ENCODE results near the gene PLLP. TPM values are rescaled to one million over a fixed set of nuclear protein-coding genes. Genes with fewer than 3 reads are reported as not detected.

PLLP gene
- polyA plus RNA-seq, 4 donors: 2.0 to 31.9 (median 17.8) TPM

DNA sequence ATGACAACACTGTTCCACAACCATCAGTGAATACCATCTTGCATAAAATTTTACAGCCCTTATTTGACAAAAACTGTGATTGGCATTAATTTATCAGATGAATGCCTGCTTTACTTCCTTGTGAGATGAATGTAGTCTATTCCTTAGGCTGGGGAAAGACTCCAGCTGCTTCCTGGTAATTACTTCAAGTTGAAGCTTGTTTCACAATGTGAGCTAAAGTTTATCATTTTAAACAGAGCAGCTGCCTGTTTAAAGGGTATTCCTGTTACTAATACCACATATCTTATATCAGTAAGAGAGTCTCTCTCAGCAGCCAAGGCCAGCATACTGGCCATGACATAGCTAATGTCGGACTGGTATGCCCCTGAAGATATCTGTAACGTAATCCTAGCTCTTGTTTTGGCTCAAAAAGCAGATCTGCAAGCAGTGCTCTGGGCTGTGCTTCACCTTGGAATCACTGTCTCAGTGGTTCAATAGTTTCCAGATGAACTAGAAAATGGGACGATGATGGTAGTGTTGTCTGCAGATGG lies 52.6 kb downstream of the PLLP start:
- no peak for DNase-seq (ENCODE audit: low read depth in 4 of 4, low spot score in 3 of 4)

- no peak for DNase-seq (ENCODE audit: low read depth in 4 of 4, low spot score in 3 of 4)
Measured at GRCh38 chr16:57229079-57229478, 55.4 kb downstream of the PLLP start.

DNA sequence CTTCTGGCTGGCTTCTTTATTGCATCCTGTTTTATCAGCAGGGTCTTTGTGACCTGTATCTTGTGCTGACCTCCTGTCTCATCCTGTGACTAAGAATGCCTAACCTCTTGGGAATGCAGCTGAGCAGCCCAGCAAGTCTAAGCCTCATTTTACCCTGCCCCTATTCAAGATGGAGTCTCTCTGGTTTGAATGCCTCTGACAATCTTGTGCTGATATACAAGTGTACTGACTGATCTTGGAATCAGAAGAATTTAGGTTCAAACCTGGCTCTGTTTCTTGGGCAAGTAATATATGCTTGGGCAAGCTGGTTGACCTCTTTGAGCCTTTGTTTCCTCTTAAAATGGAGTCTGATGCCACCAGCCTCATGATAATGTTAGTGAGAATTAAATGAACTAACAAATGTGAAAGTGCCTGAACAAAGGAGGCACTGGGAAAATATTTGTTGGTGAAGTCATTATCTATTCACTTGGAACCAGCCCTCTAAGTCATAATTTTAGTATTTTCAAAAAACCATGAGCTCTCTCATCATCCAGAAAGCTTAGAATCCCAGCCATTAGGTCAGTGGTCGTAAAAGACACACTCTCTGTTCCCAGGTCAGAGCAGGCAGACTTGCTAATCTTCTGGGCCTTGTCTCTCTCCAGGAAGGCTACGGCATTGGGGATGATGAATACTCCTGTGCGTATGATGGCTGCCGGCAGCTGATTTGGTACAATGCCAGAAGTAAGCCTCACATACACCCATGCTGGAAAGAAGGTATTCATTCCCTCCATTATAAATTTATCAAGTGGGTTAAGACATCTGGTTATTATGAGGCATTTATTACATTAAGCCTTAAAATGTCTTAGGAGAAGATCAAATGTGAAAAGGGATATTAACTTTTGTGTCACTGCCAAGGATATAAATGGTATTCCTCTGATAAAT lies 57.5 kb downstream of the PLLP start:
- no peak for DNase-seq (ENCODE audit: low read depth in 4 of 4, low spot score in 3 of 4)

GRCh38 chr16:57225978-57226377 lies 58.5 kb downstream of the PLLP start:
- DNase-seq (ENCODE audit: low read depth in 4 of 4, low spot score in 3 of 4): no peak

DNA sequence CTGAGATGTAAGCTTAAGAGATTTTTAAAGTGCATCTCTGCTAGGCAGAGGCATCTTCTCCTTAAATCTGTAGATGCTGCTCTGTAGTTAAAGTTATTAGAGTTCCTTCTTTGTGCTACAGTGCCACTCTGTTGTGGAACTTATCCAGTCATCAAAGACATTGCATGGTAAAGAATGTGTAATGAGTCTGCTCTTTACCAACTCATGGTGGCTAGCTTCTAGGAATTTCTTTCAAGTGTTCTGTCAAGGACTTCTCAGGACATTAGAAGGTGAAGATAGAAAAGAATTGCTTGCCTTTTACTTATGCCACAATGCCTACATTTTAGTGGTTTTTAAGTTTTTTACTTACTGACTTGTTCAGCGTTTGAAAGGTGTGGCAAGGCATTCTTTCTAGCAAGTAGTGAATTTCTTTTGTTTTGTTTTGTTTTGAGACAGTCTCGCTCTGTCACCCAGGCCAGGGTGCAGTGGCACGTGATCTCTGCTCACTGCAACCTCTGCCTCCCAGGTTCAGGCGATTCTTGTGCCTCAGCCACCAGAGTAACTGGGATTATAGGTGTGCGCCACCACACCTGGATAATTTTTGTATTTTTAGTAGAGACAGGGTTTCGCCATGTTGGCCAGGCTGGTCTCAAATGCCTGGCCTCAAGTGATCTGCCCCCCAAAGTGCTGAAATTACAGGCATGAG lies 59.7 kb downstream of the PLLP start:
- DNase-seq (ENCODE audit: low read depth in 4 of 4, low spot score in 3 of 4): no peak

DNA sequence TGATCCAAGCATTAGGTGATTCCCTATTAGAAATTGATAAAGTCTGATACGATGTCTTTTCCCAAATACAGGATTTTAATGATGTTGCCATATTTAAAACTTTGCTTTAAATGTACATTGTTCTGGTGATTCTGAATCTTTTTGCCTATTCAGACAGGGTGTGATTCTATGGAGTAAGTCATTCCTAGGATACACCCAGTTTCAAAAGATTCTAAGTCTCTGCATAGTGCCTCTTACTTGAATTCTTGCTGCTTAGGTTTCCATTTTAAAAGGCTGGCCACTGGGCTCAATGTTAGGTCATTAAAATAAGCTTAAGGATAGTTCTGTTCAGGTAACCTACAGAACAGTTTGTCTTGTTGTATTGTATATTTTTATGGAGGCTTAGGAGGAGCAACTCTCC lies 61.4 kb downstream of the PLLP start:
- no peak for DNase-seq (ENCODE audit: low read depth in 4 of 4, low spot score in 3 of 4)

- DNase-seq (ENCODE audit: low read depth in 4 of 4, low spot score in 3 of 4): no peak
Measured at GRCh38 chr16:57216968-57217367, 67.5 kb downstream of the PLLP start.

GRCh38 chr16:57213462-57213861 lies 71.0 kb downstream of the PLLP start:
- no peak for DNase-seq (ENCODE audit: low read depth in 4 of 4, low spot score in 3 of 4)

GRCh38 chr16:57209780-57210179 lies 74.7 kb downstream of the PLLP start:
- DNase-seq (ENCODE audit: low read depth in 4 of 4, low spot score in 3 of 4): no peak

DNA sequence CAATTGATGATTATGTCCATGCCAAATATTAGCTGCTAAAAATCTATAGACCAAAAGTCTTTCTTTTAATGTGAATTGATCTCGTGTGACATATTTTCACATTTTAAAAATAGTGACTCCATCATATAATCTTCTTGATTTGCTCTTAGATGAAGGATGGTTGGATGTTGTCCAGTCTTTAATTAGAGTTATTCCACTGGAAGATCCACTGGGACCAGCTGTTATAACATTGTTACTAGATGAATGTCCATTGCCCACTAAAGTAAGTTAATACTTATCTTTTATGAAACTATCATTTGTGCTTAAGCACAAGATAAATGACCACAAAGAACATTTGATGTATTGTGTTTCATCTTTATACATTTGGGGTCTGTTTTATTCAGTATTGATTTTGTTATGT lies 75.5 kb downstream of the PLLP start:
- no peak for DNase-seq (ENCODE audit: low read depth in 4 of 4, low spot score in 3 of 4)

Other genes starting within 250 kb of the PLLP start
- 10 to 100 TPM; 33.2 to 50.3 (median 38.2) TPM for gene CPNE2, start 192.1 kb downstream of the PLLP start, polyA plus RNA-seq (ENCODE audit: insufficient read length in 4 of 4)
- 100 to 1,000 TPM in 3 of 4 donors, 10 to 100 TPM in 1; 78.3 to 124 (median 120) TPM for gene PSME3IP1, start 98.6 kb downstream of the PLLP start, polyA plus RNA-seq (ENCODE audit: insufficient read length in 4 of 4)
- gene RSPRY1, start 98.3 kb downstream of the PLLP start, polyA plus RNA-seq (ENCODE audit: insufficient read length in 4 of 4): 10 to 100 TPM; 36.0 to 52.2 (median 48.9) TPM
- gene ARL2BP, start 39.4 kb downstream of the PLLP start, polyA plus RNA-seq (ENCODE audit: insufficient read length in 4 of 4): 100 to 1,000 TPM in 1 of 4 donors, 10 to 100 TPM in 3; 68.2 to 101 (median 87.3) TPM
- gene CCL22, start 74.1 kb upstream of the PLLP start, polyA plus RNA-seq (ENCODE audit: insufficient read length in 4 of 4): under 1 TPM; 0.04 to 0.15 (median 0.11) TPM
- gene CX3CL1, start 87.8 kb upstream of the PLLP start, polyA plus RNA-seq (ENCODE audit: insufficient read length in 4 of 4): 10 to 100 TPM; 12.6 to 34.7 (median 28.4) TPM
- under 1 TPM in 2 of 4 donors, not detected in 2; 0.41 to 0.56 TPM for gene CCL17, start 120.1 kb upstream of the PLLP start, polyA plus RNA-seq (ENCODE audit: insufficient read length in 4 of 4)
- gene CIAPIN1, start 162.7 kb upstream of the PLLP start, polyA plus RNA-seq (ENCODE audit: insufficient read length in 4 of 4): 10 to 100 TPM; 52.6 to 96.9 (median 90.0) TPM
- gene COQ9, start 162.8 kb upstream of the PLLP start, polyA plus RNA-seq (ENCODE audit: insufficient read length in 4 of 4): 100 to 1,000 TPM in 1 of 4 donors, 10 to 100 TPM in 3; 41.2 to 113 (median 89.9) TPM
- 10 to 100 TPM; 69.6 to 89.1 (median 82.8) TPM for gene POLR2C, start 178.0 kb upstream of the PLLP start, polyA plus RNA-seq (ENCODE audit: insufficient read length in 4 of 4)
- gene DOK4, start 201.8 kb upstream of the PLLP start, polyA plus RNA-seq (ENCODE audit: insufficient read length in 4 of 4): 10 to 100 TPM; 23.8 to 37.8 (median 28.2) TPM